Thyroid gland (tissue), 4 donors: Measurements from ENCODE around the gene EZH2.

Source experiments
- POLR2A ChIP-seq, 2 donors: fragments of 450-650 bp; IDR thresholded peaks; one replicate each; pipeline ENCODE4 v1.6.1; 2017; ENCODE audit warnings: antibody characterized with exemption in 2 of 2, mild to moderate bottlenecking in 2 of 2, moderate library complexity in 1 of 2
- TF ChIP-seq, protein P1 (sequence below), 6 experiments: fragments of 200-600 bp in 3 of 6; fragments of 450-650 bp in 3 of 6; sonication (generic) in 3 of 6; IDR thresholded peaks; one replicate each; pipeline ENCODE4 v1.5.1; 2016 to 2019; ENCODE audit warnings: antibody characterized with exemption in 6 of 6, mild to moderate bottlenecking in 2 of 6, inconsistent platforms in 1 of 6, moderate library complexity in 1 of 6

- TF ChIP-seq, protein P1, sequence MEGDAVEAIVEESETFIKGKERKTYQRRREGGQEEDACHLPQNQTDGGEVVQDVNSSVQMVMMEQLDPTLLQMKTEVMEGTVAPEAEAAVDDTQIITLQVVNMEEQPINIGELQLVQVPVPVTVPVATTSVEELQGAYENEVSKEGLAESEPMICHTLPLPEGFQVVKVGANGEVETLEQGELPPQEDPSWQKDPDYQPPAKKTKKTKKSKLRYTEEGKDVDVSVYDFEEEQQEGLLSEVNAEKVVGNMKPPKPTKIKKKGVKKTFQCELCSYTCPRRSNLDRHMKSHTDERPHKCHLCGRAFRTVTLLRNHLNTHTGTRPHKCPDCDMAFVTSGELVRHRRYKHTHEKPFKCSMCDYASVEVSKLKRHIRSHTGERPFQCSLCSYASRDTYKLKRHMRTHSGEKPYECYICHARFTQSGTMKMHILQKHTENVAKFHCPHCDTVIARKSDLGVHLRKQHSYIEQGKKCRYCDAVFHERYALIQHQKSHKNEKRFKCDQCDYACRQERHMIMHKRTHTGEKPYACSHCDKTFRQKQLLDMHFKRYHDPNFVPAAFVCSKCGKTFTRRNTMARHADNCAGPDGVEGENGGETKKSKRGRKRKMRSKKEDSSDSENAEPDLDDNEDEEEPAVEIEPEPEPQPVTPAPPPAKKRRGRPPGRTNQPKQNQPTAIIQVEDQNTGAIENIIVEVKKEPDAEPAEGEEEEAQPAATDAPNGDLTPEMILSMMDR (IDR thresholded peaks at IDR 0.05): no peak
- no peak for TF ChIP-seq POLR2A (IDR thresholded peaks at IDR 0.05)
Measured at GRCh38 chr7:148898845-148899484, 14.9 kb upstream of the EZH2 start.
